ENCODE results near the gene NRK. TPM values are rescaled to one million over a fixed set of nuclear protein-coding genes. Genes with fewer than 3 reads are reported as not detected.
"Not testable (repeated sequence)": the region's sequence is repeated elsewhere in the genome, so short reads cannot be mapped to it uniquely, and the experiment has no call there.

The NRK gene
- total RNA-seq, 1 donor, result 0.09 TPM

GRCh38 chrX:105972690-105973386 is 150.5 kb downstream of the NRK start:
- DNase-seq (ENCODE audit: low read depth), result no peak
- H3K4me3 ChIP-seq (ENCODE audit: low read depth, low read length), result no peak overlapping the region
- TF ChIP-seq, protein P1, sequence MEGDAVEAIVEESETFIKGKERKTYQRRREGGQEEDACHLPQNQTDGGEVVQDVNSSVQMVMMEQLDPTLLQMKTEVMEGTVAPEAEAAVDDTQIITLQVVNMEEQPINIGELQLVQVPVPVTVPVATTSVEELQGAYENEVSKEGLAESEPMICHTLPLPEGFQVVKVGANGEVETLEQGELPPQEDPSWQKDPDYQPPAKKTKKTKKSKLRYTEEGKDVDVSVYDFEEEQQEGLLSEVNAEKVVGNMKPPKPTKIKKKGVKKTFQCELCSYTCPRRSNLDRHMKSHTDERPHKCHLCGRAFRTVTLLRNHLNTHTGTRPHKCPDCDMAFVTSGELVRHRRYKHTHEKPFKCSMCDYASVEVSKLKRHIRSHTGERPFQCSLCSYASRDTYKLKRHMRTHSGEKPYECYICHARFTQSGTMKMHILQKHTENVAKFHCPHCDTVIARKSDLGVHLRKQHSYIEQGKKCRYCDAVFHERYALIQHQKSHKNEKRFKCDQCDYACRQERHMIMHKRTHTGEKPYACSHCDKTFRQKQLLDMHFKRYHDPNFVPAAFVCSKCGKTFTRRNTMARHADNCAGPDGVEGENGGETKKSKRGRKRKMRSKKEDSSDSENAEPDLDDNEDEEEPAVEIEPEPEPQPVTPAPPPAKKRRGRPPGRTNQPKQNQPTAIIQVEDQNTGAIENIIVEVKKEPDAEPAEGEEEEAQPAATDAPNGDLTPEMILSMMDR (IDR thresholded peaks at IDR 0.05; ENCODE audit: insufficient read depth, low read length), result no peak

- no peak overlapping the region for H3K4me3 ChIP-seq (ENCODE audit: low read depth, low read length)
- no peak for DNase-seq (ENCODE audit: low read depth)
- TF ChIP-seq, protein P1 (IDR thresholded peaks at IDR 0.05; ENCODE audit: insufficient read depth, low read length), result no peak
Measured at GRCh38 chrX:105973387-105973739, 151.0 kb downstream of the NRK start.

GRCh38 chrX:105975382-105975781 is 153.0 kb downstream of the NRK start:
- no peak overlapping the region for H3K4me3 ChIP-seq (ENCODE audit: low read depth, low read length)
- TF ChIP-seq, protein P1 (IDR thresholded peaks at IDR 0.05; ENCODE audit: insufficient read depth, low read length), result no peak
- DNase-seq (ENCODE audit: low read depth), result peak; percentile 0

GRCh38 chrX:105981772-105982485 is 159.6 kb downstream of the NRK start:
- DNase-seq (ENCODE audit: low read depth), result no peak
- TF ChIP-seq, protein P1 (IDR thresholded peaks at IDR 0.05; ENCODE audit: insufficient read depth, low read length), result no peak
- no peak overlapping the region for H3K4me3 ChIP-seq (ENCODE audit: low read depth, low read length)

DNA sequence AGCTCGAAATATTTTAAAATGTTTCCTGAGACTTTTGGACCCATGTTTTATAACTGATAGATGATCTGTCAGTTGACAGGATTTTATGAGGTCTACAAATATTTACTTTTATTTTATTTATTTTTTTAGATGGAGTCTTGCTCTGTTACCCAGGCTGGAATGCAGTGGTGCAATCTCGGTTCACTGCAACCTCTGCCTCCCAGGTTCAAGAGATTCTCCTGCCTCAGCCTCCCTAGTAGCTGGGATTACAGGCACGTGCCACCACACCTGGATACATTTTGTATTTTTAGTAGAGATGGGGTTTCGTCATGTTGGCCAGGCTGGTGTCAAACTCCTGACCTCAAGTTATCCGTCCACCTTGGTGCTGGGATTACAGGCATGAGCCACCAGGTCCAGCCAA is 166.1 kb downstream of the NRK start:
- DNase-seq (ENCODE audit: low read depth); H3K4me3 ChIP-seq (ENCODE audit: low read depth, low read length): not testable (repeated sequence)

DNA sequence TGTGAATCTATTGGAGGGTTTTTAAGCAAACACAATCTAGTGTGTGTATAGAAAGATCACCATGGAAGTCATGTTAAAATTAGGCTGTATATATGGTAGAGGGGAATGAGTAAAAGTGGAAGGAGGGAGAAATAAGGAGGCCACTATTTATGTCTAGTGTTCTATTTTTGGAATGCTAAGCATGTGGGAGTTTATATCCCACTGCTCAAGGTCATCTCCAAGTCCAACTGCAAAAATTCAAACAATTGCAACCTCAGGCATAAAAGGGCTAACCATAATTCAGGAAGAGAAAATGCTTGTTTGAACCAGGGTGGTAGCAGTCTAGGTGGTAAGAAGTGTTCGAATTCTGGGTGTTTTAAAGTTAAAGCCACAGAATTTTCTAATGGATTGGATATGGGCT is 177.0 kb downstream of the NRK start:
- TF ChIP-seq, protein P1 (IDR thresholded peaks at IDR 0.05; ENCODE audit: insufficient read depth, low read length), result no peak
- H3K4me3 ChIP-seq (ENCODE audit: low read depth, low read length), result no peak overlapping the region
- no peak for DNase-seq (ENCODE audit: low read depth)

- H3K4me3 ChIP-seq (ENCODE audit: low read depth, low read length), result no peak overlapping the region
- no peak for DNase-seq (ENCODE audit: low read depth)
- TF ChIP-seq, protein P1 (IDR thresholded peaks at IDR 0.05; ENCODE audit: insufficient read depth, low read length), result no peak
Measured at GRCh38 chrX:106000203-106000602, 177.9 kb downstream of the NRK start.

DNA sequence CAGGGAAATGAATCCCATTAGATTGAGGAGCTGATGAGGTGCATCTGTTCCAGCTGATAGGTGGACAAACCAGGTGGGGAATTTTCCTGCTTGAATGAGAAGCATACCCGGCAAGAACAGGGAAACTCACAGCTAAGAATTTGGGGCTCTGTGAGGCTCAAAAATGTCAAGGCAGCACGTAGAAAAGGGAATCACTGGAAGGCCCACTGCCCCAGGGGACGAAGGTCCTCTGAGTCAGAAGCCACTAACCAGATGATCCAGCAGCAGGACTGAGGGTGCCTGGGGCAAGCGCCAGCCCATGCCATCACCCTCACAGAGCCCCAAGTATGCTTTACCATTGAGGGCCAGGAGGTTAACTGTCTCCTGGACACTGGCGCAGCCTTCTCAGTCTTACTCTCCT is 178.3 kb downstream of the NRK start:
- DNase-seq (ENCODE audit: low read depth); H3K4me3 ChIP-seq (ENCODE audit: low read depth, low read length): not testable (repeated sequence)
